IMR-90 (cell line): ENCODE data around the gene LRP5. TPM values are rescaled to one million over a fixed set of nuclear protein-coding genes. Genes with fewer than 3 reads are reported as not detected.

Experiments used
- ATAC-seq: fragments of 200-7000 bp; cut with Tn5 transposase; 2 replicates; pipeline ENCODE4 v1.9.1; 2020; ENCODE audit warnings: low read depth, mild to moderate bottlenecking, moderate library complexity
- BruUV-seq: library from RNA; stranded (reverse); fragments of 400-500 nt; replicated peaks from 2 replicates; lab custom pipeline; 2021; lab: Mats Ljungman, UMichigan
- CTCF ChIA-PET: fragments of 300-600 bp; formaldehyde crosslinking; extraction: SDS; loops from one replicate; lab custom pipeline; 2021; ENCODE audit warnings: antibody characterized with exemption; lab: Yijun Ruan, JAX
- POLR2A ChIA-PET: fragments of 300-600 bp; sonication (Branson Sonifier 250); formaldehyde crosslinking; loops from one replicate; lab custom pipeline; 2022; ENCODE audit warnings: antibody characterized with exemption; ENCODE audit not compliant: unreplicated experiment; lab: Charles Lee
- DNase-seq: peaks from one replicate; pipeline ENCODE4 v3.0.0; 2013
- H2AFZ ChIP-seq: replicated peaks from 2 replicates; pipeline ENCODE3; 2013; ENCODE audit warnings: low read length, mild to moderate bottlenecking; ENCODE audit not compliant: poor library complexity
- H2AK5ac ChIP-seq: 2 replicates; pipeline ENCODE4 v1.6.1; 2013; ENCODE audit warnings: low read depth, low read length, inconsistent platforms
- H2AK9ac ChIP-seq: replicated peaks from 2 replicates; pipeline ENCODE3; 2013; ENCODE audit warnings: mild to moderate bottlenecking, low read depth, low read length, moderate library complexity; ENCODE audit not compliant: poor library complexity
- H2BK120ac ChIP-seq: 2 replicates; pipeline ENCODE4 v1.6.1; 2013; ENCODE audit warnings: low read depth, low read length, inconsistent platforms
- H2BK15ac ChIP-seq: 3 replicates; pipeline ENCODE4 v1.6.1; 2013; ENCODE audit warnings: low read depth, low read length, inconsistent platforms
- H2BK20ac ChIP-seq: 2 replicates; pipeline ENCODE4 v1.6.1; 2013; ENCODE audit warnings: low read depth, mild to moderate bottlenecking, inconsistent platforms, low read length, moderate library complexity
- H2BK5ac ChIP-seq: 2 replicates; pipeline ENCODE4 v1.6.1; 2013; ENCODE audit warnings: mild to moderate bottlenecking, low read depth, low read length, inconsistent platforms; ENCODE audit not compliant: poor library complexity, severe bottlenecking
- H3K14ac ChIP-seq: replicated peaks from 2 replicates; pipeline ENCODE4 v1.6.1; 2013; ENCODE audit warnings: low read depth, low read length, inconsistent platforms
- H3K18ac ChIP-seq: 2 replicates; pipeline ENCODE4 v1.6.1; 2013; ENCODE audit warnings: low read depth, low read length, control low read depth
- H3K23ac ChIP-seq: 2 replicates; pipeline ENCODE4 v1.6.1; 2013; ENCODE audit warnings: low read depth, low read length, inconsistent platforms
- H3K27ac ChIP-seq: 2 replicates; pipeline ENCODE4 v1.5.1; 2013; ENCODE audit warnings: mild to moderate bottlenecking, control low read depth, low read length; ENCODE audit not compliant: insufficient read depth
- H3K27me3 ChIP-seq: 2 replicates; pipeline ENCODE4 v1.6.1; 2013; ENCODE audit warnings: low read length; ENCODE audit not compliant: control insufficient read depth, insufficient read depth
- H3K36me3 ChIP-seq: 2 replicates; pipeline ENCODE4 v1.6.1; 2013; ENCODE audit warnings: low read length, mixed read lengths; ENCODE audit not compliant: control insufficient read depth, insufficient read depth
- H3K4ac ChIP-seq: 2 replicates; pipeline ENCODE4 v1.6.1; 2013; ENCODE audit warnings: low read depth, low read length, inconsistent platforms
- H3K4me1 ChIP-seq: 2 replicates; pipeline ENCODE4 v1.6.1; 2013; ENCODE audit warnings: low read length, mixed read lengths; ENCODE audit not compliant: control insufficient read depth, insufficient read depth
- H3K4me2 ChIP-seq: 2 replicates; pipeline ENCODE4 v1.6.1; 2013; ENCODE audit warnings: low read depth, mild to moderate bottlenecking, control low read depth, low read length, moderate library complexity
- H3K4me3 ChIP-seq: 2 replicates; pipeline ENCODE4 v1.5.1; 2013; ENCODE audit warnings: low read depth, mild to moderate bottlenecking, control low read depth, low read length, moderate library complexity; ENCODE audit not compliant: insufficient read depth
- H3K56ac ChIP-seq: 2 replicates; pipeline ENCODE4 v1.6.1; 2013; ENCODE audit warnings: low read length, inconsistent platforms; ENCODE audit not compliant: insufficient read depth; ENCODE audit errors: extremely low read depth
- H3K79me1 ChIP-seq, 2 experiments: 2 replicates each; pipeline ENCODE4 v1.6.1; 2013; ENCODE audit warnings: low read length in 2 of 2, inconsistent platforms in 1 of 2, low read depth in 1 of 2
- H3K9ac ChIP-seq: 2 replicates; pipeline ENCODE4 v1.6.1; 2013; ENCODE audit warnings: low read depth, low read length, control low read depth
- H3K9me1 ChIP-seq: 2 replicates; pipeline ENCODE4 v1.6.1; 2013; ENCODE audit warnings: low read length, inconsistent platforms; ENCODE audit not compliant: insufficient read depth
- H3K9me3 ChIP-seq: 2 replicates; pipeline ENCODE4 v1.6.1; 2013; ENCODE audit warnings: low read length; ENCODE audit not compliant: control insufficient read depth, insufficient read depth
- H4K20me1 ChIP-seq: 2 replicates; pipeline ENCODE4 v1.6.1; 2013; ENCODE audit warnings: low read length, inconsistent platforms; ENCODE audit not compliant: insufficient read depth
- H4K5ac ChIP-seq: 2 replicates; pipeline ENCODE4 v1.6.1; 2013; ENCODE audit warnings: mild to moderate bottlenecking, low read depth, low read length, control low read depth
- H4K8ac ChIP-seq, 2 experiments: 2 replicates each; pipeline ENCODE4 v1.6.1; 2013; ENCODE audit warnings: low read depth in 2 of 2, low read length in 2 of 2, control low read depth in 1 of 2, inconsistent platforms in 1 of 2
- H4K91ac ChIP-seq: 2 replicates; pipeline ENCODE4 v1.6.1; 2013; ENCODE audit warnings: low read depth, low read length, inconsistent platforms; ENCODE audit not compliant: insufficient read depth
- BHLHE40 ChIP-seq: fragments of 150-350 bp; IDR thresholded peaks from 2 replicates; pipeline ENCODE4 v1.6.1; 2016; ENCODE audit warnings: mild to moderate bottlenecking, low read depth, low read length
- CHD1 ChIP-seq: IDR thresholded peaks from 2 replicates; pipeline ENCODE4 v1.6.1; 2012; ENCODE audit warnings: low read depth, low read length, improper control_type of control experiment
- MAFK ChIP-seq: IDR thresholded peaks from 2 replicates; pipeline ENCODE4 v1.6.1; 2012; ENCODE audit warnings: low read depth, low read length, improper control_type of control experiment
- MAZ ChIP-seq: IDR thresholded peaks from 2 replicates; pipeline ENCODE4 v1.6.1; 2012; ENCODE audit warnings: low read depth, mild to moderate bottlenecking, low read length, improper control_type of control experiment, moderate library complexity, borderline replicate concordance
- NFE2L2 ChIP-seq: fragments of 150-350 bp; IDR thresholded peaks from 2 replicates; pipeline ENCODE4 v1.6.1; 2016; ENCODE audit warnings: low read depth, mild to moderate bottlenecking, low read length
- POLR2A ChIP-seq: IDR thresholded peaks from 2 replicates; pipeline ENCODE4 v1.6.1; 2012; ENCODE audit warnings: mild to moderate bottlenecking, low read depth, low read length
- RAD21 ChIP-seq: IDR thresholded peaks from 2 replicates; pipeline ENCODE4 v1.6.1; 2012; ENCODE audit warnings: low read length, improper control_type of control experiment
- WGBS, 2 experiments: methylation state at CpG; one replicate each; pipeline versions ENCODE4 v1.1.5 to v1.1.7; 2013; ENCODE audit warnings: missing lambda C conversion rate in 2 of 2; ENCODE audit not compliant: insufficient read length in 1 of 2; ENCODE audit errors: extremely low coverage in 2 of 2; 5-methylcytosine and 5-hydroxymethylcytosine counted together
- dilution Hi-C: fragments of 300-500 bp; cut with HindIII; formaldehyde crosslinking; loops from one replicate; pipeline ENCODE4 v1.14.3; 2018; ENCODE audit warnings: low sequenced_read_pairs; ENCODE audit not compliant: unreplicated experiment
- in situ Hi-C: fragments of 300-500 bp; cut with MboI; formaldehyde crosslinking; loops from 3 replicates; pipeline ENCODE4 v1.14.3; 2019; ENCODE audit warnings: low sequenced_read_pairs, inconsistent platforms, mixed read lengths
- intact Hi-C: fragments of 100-400 bp; cut with micrococcal nuclease; formaldehyde crosslinking; loops from 2 replicates; pipeline ENCODE4 v1.10.0; 2022
- polyA plus RNA-seq, 3 experiments: library from polyadenylated mRNA; depleted of rRNA; stranded (reverse); fragments of >200 nt; gene quantifications; 2 replicates each; pipeline ENCODE4 v1.2.3, GENCODE V29; 2012; ENCODE audit warnings: low replicate concordance in 1 of 3
- total RNA-seq: library from RNA; depleted of rRNA; stranded (reverse); fragments of >200 nt; gene quantifications from 2 replicates; pipeline ENCODE4 v1.2.3, GENCODE V29; 2012
- TF ChIP-seq, protein P1 (sequence below): fragments of 150-350 bp; IDR thresholded peaks from 2 replicates; pipeline ENCODE4 v1.6.1; 2017; ENCODE audit warnings: mild to moderate bottlenecking, antibody characterized with exemption, low read length, low read depth
- TF ChIP-seq, protein P2 (sequence below): conservative IDR thresholded peaks from 2 replicates; pipeline ENCODE4 v1.5.1; 2012; ENCODE audit warnings: mild to moderate bottlenecking, low read depth, low read length, improper control_type of control experiment
- TF ChIP-seq, protein P3 (sequence below): fragments of 150-350 bp; IDR thresholded peaks from 2 replicates; pipeline ENCODE4 v1.6.1; 2016; ENCODE audit warnings: low read depth, mild to moderate bottlenecking, low read length, moderate library complexity, borderline replicate concordance

The LRP5 gene
- total and polyA plus RNA-seq, 2 of the 4 experiments (the other 2 are of a cell fraction) = 10.4 to 15.0 TPM

DNA sequence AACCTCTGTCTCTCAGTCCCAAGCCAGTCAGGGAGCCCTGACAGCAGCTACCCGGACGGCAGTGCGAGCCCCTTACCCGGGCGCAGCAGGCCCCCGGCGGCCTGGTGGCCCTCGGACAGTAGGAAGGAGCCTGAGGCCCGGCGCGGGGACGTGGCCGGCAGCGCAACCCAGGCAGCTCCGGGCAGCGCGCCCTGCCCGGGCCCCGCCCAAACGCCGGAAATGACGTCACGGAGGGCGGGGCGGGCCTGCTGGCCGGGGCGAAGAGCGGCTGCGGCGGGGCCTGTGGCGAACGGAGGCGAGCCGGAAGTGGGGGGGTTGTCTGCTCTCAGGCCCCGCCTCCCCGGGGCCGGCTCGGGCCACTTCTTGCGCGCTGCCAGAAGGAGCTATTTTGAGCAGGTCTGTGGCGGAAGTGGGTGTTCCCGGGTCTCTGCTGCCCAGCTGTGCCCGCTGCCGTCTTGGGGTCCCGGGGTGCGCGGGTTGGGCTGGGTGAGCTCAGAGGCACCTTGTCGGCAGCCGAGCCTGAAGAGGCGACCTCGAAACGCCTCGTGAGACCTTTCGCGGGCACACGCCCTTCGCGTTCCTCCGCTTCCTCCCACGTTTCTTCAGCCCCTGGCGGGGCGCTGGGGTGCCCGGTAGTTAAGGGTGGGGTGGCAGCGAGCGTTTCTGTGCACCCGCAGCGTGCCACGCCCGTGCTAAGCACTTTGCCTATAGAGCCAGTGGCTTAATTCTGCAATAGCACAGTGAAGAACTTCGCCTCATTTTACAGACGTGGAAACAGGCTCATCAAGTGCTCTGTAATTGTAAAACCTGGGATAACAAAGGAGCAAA, 40.4 kb upstream of the LRP5 start, which contains the start of gene C11orf24 (continued):
- TF ChIP-seq BHLHE40 = no peak; the same call in 1 of the 2 replicates
- TF ChIP-seq NFE2L2 = no peak
- no peak for TF ChIP-seq MAFK

DNA sequence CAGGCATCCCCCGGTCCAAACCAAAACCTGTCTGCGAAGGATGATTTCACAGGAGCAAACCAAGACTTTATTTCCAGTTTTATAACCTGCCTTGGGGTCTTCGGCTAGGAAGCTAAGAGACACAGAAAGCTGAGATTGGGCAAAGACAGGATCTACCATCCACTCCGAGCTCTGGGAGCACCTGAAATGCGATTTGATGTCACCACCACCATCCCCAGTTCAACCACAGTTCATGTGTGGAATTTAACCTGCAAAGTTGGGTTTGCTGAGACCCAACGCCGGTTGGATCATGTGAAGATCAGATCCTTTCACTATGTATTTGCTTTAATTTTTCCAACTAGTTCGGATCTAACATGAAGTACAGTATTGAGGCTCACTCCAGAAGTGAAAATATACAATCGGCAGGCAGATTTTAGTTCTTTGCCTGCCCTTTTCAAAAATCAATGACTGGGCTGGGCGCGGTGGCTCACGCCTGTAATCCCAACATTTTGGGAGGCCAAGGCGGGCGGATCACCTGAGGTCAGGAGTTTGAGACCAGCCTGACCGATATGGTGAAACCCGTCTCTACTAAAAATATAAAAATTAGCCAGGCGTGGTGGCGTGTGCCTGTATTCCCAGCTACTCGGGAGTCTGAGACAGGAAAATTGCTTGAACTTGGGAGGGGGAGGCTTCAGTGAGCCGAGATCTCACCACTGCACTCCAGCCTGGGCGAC, 39.2 kb upstream of the LRP5 start:
- Histone ChIP-seq H3K4me2 (no peak overlapping the region), H4K8ac (peak overlapping the region in 1 of 2 experiments; percentile 22; a peak in 1 of 4 replicates), H2AFZ (no peak overlapping the region), H2BK15ac (0 out of 3 replicates have a peak overlapping the region, but pooled peaks have one; percentile 37), H3K79me1 (peaks cover 17 to 37% of the 10 kb centered on the region in 2 experiments), H3K4ac (peak overlapping the region; percentile 25; the same call in 1 of the 2 replicates), H2BK120ac (no peak overlapping the region), H3K27ac (no peak overlapping the region), H3K23ac (peak overlapping the region; percentile 52), H3K9me1 (peaks cover 16% of the 10 kb centered on the region), H2BK5ac (no peak overlapping the region), H3K18ac (no peak overlapping the region), H3K4me3 (no peak overlapping the region), H3K56ac (no peak overlapping the region), H3K14ac (peak overlapping the region; percentile 48; the same call in 1 of the 2 replicates), H3K9ac (no peak overlapping the region), H3K36me3 (no peaks in the 10 kb centered on the region; the same call in 1 of the 2 replicates), H2AK5ac (peak overlapping the region; percentile 54; the same call in 1 of the 2 replicates), H3K4me1 (peaks cover 10% of the 10 kb centered on the region), H3K27me3 (no peaks in the 10 kb centered on the region), H2BK20ac (no peak overlapping the region; the same call in 1 of the 2 replicates), H3K9me3 (no peaks in the 10 kb centered on the region; the same call in 1 of the 2 replicates), H2AK9ac (peak overlapping the region; percentile 53), H4K20me1 (peaks cover 28% of the 10 kb centered on the region), H4K5ac (no peak overlapping the region), H4K91ac (no peak overlapping the region)
- in situ Hi-C loops (no loop called here), intact Hi-C loops (no loop called here), dilution Hi-C loops (no loop called here)
- POLR2A ChIA-PET = no interaction called here
- TF ChIP-seq MAZ (no peak), POLR2A (no peak), BHLHE40 (no peak), CHD1 (no peak), RAD21 (no peak)
- TF ChIP-seq, protein P1, sequence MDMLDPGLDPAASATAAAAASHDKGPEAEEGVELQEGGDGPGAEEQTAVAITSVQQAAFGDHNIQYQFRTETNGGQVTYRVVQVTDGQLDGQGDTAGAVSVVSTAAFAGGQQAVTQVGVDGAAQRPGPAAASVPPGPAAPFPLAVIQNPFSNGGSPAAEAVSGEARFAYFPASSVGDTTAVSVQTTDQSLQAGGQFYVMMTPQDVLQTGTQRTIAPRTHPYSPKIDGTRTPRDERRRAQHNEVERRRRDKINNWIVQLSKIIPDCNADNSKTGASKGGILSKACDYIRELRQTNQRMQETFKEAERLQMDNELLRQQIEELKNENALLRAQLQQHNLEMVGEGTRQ = no peak
- TF ChIP-seq, protein P2, sequence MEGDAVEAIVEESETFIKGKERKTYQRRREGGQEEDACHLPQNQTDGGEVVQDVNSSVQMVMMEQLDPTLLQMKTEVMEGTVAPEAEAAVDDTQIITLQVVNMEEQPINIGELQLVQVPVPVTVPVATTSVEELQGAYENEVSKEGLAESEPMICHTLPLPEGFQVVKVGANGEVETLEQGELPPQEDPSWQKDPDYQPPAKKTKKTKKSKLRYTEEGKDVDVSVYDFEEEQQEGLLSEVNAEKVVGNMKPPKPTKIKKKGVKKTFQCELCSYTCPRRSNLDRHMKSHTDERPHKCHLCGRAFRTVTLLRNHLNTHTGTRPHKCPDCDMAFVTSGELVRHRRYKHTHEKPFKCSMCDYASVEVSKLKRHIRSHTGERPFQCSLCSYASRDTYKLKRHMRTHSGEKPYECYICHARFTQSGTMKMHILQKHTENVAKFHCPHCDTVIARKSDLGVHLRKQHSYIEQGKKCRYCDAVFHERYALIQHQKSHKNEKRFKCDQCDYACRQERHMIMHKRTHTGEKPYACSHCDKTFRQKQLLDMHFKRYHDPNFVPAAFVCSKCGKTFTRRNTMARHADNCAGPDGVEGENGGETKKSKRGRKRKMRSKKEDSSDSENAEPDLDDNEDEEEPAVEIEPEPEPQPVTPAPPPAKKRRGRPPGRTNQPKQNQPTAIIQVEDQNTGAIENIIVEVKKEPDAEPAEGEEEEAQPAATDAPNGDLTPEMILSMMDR = no peak
- TF ChIP-seq, protein P3, sequence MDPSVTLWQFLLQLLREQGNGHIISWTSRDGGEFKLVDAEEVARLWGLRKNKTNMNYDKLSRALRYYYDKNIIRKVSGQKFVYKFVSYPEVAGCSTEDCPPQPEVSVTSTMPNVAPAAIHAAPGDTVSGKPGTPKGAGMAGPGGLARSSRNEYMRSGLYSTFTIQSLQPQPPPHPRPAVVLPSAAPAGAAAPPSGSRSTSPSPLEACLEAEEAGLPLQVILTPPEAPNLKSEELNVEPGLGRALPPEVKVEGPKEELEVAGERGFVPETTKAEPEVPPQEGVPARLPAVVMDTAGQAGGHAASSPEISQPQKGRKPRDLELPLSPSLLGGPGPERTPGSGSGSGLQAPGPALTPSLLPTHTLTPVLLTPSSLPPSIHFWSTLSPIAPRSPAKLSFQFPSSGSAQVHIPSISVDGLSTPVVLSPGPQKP = no peak
- 96% methylated on average over 9 of the region's 21 CpGs; no CpG with 5 or more reads in 1 of the 2 experiments for WGBS, 2 experiments
- no TSS peak for BruUV-seq
- CTCF ChIA-PET = no interaction called here
- DNase-seq (no peak), ATAC-seq (no peak)
